ENCODE measurements around the gene UBE4A.

Gene UBE4A

GRCh38 chr11:118441770-118442275, 82.4 kb downstream of the UBE4A start:
- DNase-seq: no peak

DNA sequence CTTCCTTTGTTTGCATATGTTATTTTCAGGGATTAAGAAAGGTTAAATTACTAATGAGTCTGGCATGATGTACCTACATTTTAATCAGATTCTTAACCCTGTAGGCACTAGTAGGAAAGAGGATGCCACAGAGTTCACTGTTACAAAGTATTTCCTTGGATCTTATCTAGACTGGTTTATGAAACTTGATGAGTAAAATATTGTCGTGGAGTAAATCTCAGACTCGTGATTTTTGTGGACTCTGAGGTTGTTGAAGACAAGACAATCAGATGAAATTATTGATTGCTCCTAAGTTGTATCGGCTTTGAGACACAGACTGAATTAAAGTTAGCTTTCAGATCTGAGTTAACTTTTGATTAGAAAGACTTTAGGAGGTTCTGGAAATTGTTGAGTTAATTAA, 82.9 kb downstream of the UBE4A start:
- no peak for DNase-seq

DNA sequence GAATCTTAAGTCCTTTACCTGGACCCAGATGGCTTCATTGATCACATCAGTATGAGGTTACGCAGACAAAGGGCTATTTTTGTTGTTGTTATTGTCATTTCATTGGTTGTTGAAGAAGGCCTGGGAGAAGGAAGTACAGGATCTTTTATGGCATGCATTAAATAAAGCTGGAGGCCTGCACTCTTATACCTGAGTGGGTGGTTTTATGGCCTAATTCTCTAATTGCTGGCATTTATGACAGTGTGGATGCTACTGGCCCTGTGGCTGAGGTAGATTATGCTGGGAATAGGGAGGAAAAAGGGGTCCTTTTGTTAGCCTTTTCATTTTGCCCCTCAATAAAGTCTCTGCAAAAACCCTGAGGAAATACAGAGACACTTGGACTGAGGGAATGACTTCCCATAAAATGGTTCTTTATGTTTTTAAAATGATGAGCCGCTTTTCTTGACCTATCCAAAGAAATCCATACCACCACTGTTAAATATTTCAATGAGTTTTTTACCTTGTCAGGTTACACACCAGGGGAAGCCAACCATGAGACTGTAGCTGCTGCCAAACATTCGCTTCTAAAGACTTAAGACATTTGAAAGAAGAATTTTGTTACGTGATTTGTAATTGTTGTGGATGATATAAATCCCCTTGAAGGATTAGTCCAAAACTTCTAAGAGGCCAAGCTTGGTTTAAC, 83.6 kb downstream of the UBE4A start:
- DNase-seq: no peak

DNA sequence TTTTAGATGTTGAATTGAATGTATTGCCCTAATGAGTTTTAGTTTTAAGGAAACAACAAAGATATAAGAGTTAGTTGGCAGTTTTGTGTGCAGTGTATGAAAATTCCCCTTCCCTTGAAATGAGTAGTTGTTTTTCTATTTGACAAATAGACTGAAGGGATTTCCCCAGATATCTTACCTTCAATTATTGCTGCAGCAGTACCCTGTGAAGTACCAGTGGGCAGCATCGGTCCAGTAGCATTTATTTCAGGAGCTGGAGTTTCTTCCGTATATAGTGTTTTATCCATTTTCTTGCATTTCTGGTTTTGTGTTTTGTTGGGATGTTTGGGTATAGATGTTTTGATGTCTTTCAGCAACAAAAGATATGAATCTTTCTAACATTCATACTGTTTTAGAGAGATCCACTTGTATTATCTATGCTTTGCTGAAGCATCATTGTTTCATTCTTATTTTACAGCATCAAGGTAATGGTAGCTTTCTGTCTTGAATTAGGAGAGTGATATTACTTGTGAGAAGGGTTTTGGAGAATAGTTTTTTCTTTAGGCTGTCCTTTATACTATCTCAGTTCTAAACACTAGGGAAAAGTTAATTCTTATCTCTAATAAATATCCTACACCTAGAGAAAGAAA, 84.3 kb downstream of the UBE4A start:
- DNase-seq: no peak

DNA sequence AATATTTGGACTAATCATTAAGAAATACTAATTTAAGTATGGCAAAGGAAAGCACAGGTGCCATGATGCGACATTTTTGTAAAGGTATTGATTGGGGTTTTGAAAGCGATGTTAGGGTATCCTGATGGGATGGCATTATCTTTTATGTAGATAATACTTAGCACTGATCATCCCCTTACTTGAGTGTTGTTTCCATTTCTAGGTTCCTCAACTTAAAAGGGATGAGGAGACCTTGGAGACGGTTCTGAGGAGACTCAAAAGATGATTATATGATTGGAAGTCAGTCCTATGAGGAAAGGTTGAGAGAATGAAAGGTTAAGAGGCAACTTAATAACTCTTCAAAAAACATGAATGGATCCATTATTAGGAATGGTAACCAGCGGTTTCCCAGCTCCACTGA, 88.0 kb downstream of the UBE4A start:
- no peak for DNase-seq

DNA sequence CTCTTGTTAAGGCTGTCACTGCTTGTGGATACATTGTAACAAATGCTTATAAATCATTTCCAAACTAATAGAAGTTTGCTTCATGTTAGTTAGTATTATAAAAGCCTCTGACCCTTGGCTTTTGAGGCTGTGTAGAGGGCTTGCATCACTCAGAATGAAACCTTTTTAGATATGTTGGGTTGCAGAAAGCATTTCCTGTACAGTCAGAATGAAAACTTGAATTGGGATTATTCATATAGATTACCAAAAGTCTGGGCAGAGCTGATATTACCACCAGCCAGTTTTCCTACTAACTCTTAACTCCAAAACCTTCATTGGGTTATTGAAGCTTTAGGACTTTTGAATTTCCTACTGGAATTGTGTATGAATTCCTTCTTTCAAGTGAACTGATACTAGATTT, 88.9 kb downstream of the UBE4A start:
- DNase-seq: no peak
